BJ (cell line): Measurements from ENCODE around the gene RNASE8. TPM values are rescaled to one million over a fixed set of nuclear protein-coding genes. Genes with fewer than 3 reads are reported as not detected.

Source experiments
- CTCF ChIA-PET: fragments of 350-600 bp; formaldehyde crosslinking; extraction: SDS; loops from one replicate; lab custom pipeline; 2021; ENCODE audit warnings: antibody characterized with exemption, inconsistent platforms; lab: Yijun Ruan, JAX
- POLR2A ChIA-PET: fragments of 300-600 bp; sonication (Branson Sonifier 250); formaldehyde crosslinking; extraction: SDS; loops from one replicate; lab custom pipeline; 2021; ENCODE audit warnings: antibody characterized with exemption; lab: Charles Lee
- DNase-seq: peaks from one replicate; pipeline ENCODE4 v3.0.0-alpha.2; 2011; ENCODE audit warnings: low read depth
- H3K27me3 ChIP-seq: 2 replicates; pipeline ENCODE4 v1.6.0; 2011; ENCODE audit warnings: low read length; ENCODE audit not compliant: control insufficient read depth, insufficient read depth
- H3K36me3 ChIP-seq: 2 replicates; pipeline ENCODE4 v1.5.1; 2011; ENCODE audit warnings: low read length; ENCODE audit not compliant: control insufficient read depth, insufficient read depth
- H3K4me3 ChIP-seq: 2 replicates; pipeline ENCODE4 v1.5.1; 2011; ENCODE audit warnings: low read depth, mild to moderate bottlenecking, control low read depth, low read length
- polyA plus RNA-seq: library from polyadenylated mRNA; depleted of rRNA; stranded (reverse); fragments of >200 nt; gene quantifications from 2 replicates; pipeline ENCODE4 v1.2.3, GENCODE V29; 2011
- TF ChIP-seq, protein P1 (sequence below): IDR thresholded peaks from 2 replicates; pipeline ENCODE4 v1.5.1; 2011; ENCODE audit warnings: low read depth, mild to moderate bottlenecking, control low read depth, inconsistent platforms, low read length, moderate library complexity; ENCODE audit not compliant: insufficient read depth

Gene RNASE8
- polyA plus RNA-seq, 1 experiment: not detected

GRCh38 chr14:21043974-21044618 is 13.5 kb upstream of the RNASE8 start:
- ChIA-PET POLR2A (no interaction called here), CTCF (interaction anchor here (0.8 to 6.9 kb wide), 10 partner anchors 9 to 222 kb away, joined by 3 to 202 read pairs (median 3); partner anchors contain the start of gene ARHGEF40)
- TF ChIP-seq, protein P1, sequence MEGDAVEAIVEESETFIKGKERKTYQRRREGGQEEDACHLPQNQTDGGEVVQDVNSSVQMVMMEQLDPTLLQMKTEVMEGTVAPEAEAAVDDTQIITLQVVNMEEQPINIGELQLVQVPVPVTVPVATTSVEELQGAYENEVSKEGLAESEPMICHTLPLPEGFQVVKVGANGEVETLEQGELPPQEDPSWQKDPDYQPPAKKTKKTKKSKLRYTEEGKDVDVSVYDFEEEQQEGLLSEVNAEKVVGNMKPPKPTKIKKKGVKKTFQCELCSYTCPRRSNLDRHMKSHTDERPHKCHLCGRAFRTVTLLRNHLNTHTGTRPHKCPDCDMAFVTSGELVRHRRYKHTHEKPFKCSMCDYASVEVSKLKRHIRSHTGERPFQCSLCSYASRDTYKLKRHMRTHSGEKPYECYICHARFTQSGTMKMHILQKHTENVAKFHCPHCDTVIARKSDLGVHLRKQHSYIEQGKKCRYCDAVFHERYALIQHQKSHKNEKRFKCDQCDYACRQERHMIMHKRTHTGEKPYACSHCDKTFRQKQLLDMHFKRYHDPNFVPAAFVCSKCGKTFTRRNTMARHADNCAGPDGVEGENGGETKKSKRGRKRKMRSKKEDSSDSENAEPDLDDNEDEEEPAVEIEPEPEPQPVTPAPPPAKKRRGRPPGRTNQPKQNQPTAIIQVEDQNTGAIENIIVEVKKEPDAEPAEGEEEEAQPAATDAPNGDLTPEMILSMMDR: no peak
- Histone ChIP-seq H3K4me3 (no peak overlapping the region), H3K27me3 (peaks cover 3% of the 10 kb centered on the region; the same call in 1 of the 2 replicates), H3K36me3 (no peaks in the 10 kb centered on the region)
- no peak for DNase-seq

- POLR2A ChIA-PET: interaction anchor here (0.9 kb wide), 1 partner anchor 16 kb away, joined by 3 read pairs; no protein-coding TSS in a partner anchor
Measured at GRCh38 chr14:21047378-21047781, 10.2 kb upstream of the RNASE8 start.

DNA sequence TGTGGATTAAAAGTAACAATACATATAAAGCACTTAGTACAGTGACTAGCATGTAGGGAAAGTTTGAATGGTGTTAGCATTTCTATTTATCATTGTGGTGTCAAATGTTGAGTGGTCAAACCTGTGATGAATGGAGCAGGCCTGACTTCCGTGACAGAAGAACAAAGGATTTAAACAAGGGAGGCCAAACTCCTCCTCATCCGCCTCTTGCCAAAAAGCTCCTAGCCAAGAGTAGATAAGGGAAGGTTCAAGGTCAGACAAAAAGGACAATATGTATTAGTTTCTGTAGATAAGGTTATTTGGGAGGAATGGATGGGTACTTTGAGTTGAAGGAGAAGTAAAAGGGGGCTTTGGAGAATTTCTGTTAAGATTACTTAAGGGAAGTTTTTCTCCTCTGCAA is 9.0 kb upstream of the RNASE8 start:
- ChIA-PET CTCF (interaction anchor here (1.0 to 3.6 kb wide), 7 partner anchors 13 to 55 kb away, joined by 3 to 22 read pairs (median 20); no protein-coding TSS in a partner anchor), POLR2A (no interaction called here)
- TF ChIP-seq, protein P1: no peak
- peaks cover 2% of the 10 kb centered on the region; the same call in 1 of the 2 replicates for H3K27me3 ChIP-seq
- no peak overlapping the region for H3K4me3 ChIP-seq
- H3K36me3 ChIP-seq: no peaks in the 10 kb centered on the region
- no peak for DNase-seq

More at GRCh38 chr14:21047378-21047781, 10.2 kb upstream of the RNASE8 start:
- Histone ChIP-seq H3K4me3 (no peak overlapping the region), H3K36me3 (no peaks in the 10 kb centered on the region), H3K27me3 (peaks cover 3% of the 10 kb centered on the region; the same call in 1 of the 2 replicates)
- CTCF ChIA-PET: interaction anchor here (0.9 to 3.6 kb wide), 13 partner anchors 9 to 77 kb away, joined by 3 to 22 read pairs (median 4); no protein-coding TSS in a partner anchor
- TF ChIP-seq, protein P1: no peak
- no peak for DNase-seq

GRCh38 chr14:21049271-21049673 is 8.3 kb upstream of the RNASE8 start:
- Histone ChIP-seq H3K4me3 (no peak overlapping the region), H3K27me3 (peaks cover 2% of the 10 kb centered on the region; the same call in 1 of the 2 replicates), H3K36me3 (no peaks in the 10 kb centered on the region)
- ChIA-PET CTCF (interaction anchor here (0.9 to 3.6 kb wide), 7 partner anchors 8 to 55 kb away, joined by 3 to 22 read pairs (median 4); no protein-coding TSS in a partner anchor), POLR2A (no interaction called here)
- TF ChIP-seq, protein P1: no peak
- no peak for DNase-seq

- ChIA-PET CTCF (interaction anchor here (0.7 to 1.9 kb wide), 3 partner anchors 10 to 18 kb away, joined by 3 to 5 read pairs (median 5); no protein-coding TSS in a partner anchor), POLR2A (no interaction called here)
- TF ChIP-seq, protein P1: no peak
- no peak for DNase-seq
- Histone ChIP-seq H3K27me3 (no peaks in the 10 kb centered on the region), H3K36me3 (no peaks in the 10 kb centered on the region), H3K4me3 (no peak overlapping the region)
Measured at GRCh38 chr14:21050597-21050996, 7.0 kb upstream of the RNASE8 start.
